PC-3 (cell line): ENCODE measurements around the gene HOXC9. TPM values are rescaled to one million over a fixed set of nuclear protein-coding genes. Genes with fewer than 3 reads are reported as not detected.
A peak's percentile ranks its signal among the peaks of the same experiment; 100 is the strongest.

Source experiments
- ATAC-seq: fragments of 200-7000 bp; cut with Tn5 transposase; 2 replicates; pipeline ENCODE4 v1.9.1; 2020; ENCODE audit warnings: mild to moderate bottlenecking, moderate library complexity
- BruUV-seq: library from RNA; stranded (reverse); fragments of 400-500 nt; replicated peaks from 2 replicates; lab custom pipeline; 2021; lab: Mats Ljungman, UMichigan
- CTCF ChIA-PET: fragments of 300-600 bp; sonication (Branson Sonifier 250); formaldehyde crosslinking; loops from one replicate; lab custom pipeline; 2022; ENCODE audit warnings: antibody characterized with exemption; lab: Charles Lee
- POLR2A ChIA-PET: fragments of 300-600 bp; sonication (Branson Sonifier 250); formaldehyde crosslinking; loops from one replicate; lab custom pipeline; 2022; ENCODE audit warnings: antibody characterized with exemption; ENCODE audit not compliant: unreplicated experiment; lab: Charles Lee
- DNase-seq: peaks from one replicate; pipeline ENCODE4 v3.0.0-alpha.2; 2015
- H2AFZ ChIP-seq: fragments of 300-600 bp; sonication (generic); 2 replicates; pipeline ENCODE4 v1.6.0; 2016; ENCODE audit warnings: antibody characterized with exemption, low read length
- H3F3A ChIP-seq: fragments of 300-600 bp; sonication (generic); one replicate; pipeline ENCODE4 v1.6.0; 2017; ENCODE audit warnings: antibody characterized with exemption, low read length, control low read depth, mild to moderate bottlenecking; ENCODE audit not compliant: unreplicated experiment
- H3K27ac ChIP-seq: fragments of 300-600 bp; sonication (generic); 2 replicates; pipeline ENCODE4 v1.5.1; 2016; ENCODE audit warnings: mild to moderate bottlenecking, low read length
- H3K27me3 ChIP-seq: fragments of 300-600 bp; sonication (generic); 2 replicates; pipeline ENCODE4 v1.6.1; 2016; ENCODE audit warnings: low read length, mixed read lengths
- H3K36me3 ChIP-seq: fragments of 300-600 bp; sonication (generic); 2 replicates; pipeline ENCODE4 v1.6.1; 2016; ENCODE audit warnings: low read depth, mixed run types, low read length, mixed read lengths
- H3K4me1 ChIP-seq: fragments of 300-600 bp; sonication (generic); 2 replicates; pipeline ENCODE4 v1.5.1; 2016; ENCODE audit warnings: low read length; ENCODE audit not compliant: insufficient read depth
- H3K4me2 ChIP-seq: fragments of 300-600 bp; sonication (generic); 2 replicates; pipeline ENCODE4 v1.6.0; 2016; ENCODE audit warnings: low read length
- H3K4me3 ChIP-seq: fragments of 300-600 bp; sonication (generic); 2 replicates; pipeline ENCODE4 v1.5.1; 2016; ENCODE audit warnings: mild to moderate bottlenecking, low read length, mixed read lengths
- H3K79me2 ChIP-seq: fragments of 300-600 bp; sonication (generic); 2 replicates; pipeline ENCODE4 v1.6.1; 2017; ENCODE audit warnings: low read length, mixed read lengths
- H3K9ac ChIP-seq: fragments of 300-600 bp; sonication (generic); 2 replicates; pipeline ENCODE4 v1.6.0; 2016; ENCODE audit warnings: mild to moderate bottlenecking, low read length
- H3K9me2 ChIP-seq: fragments of 300-600 bp; sonication (generic); replicated peaks from 2 replicates; pipeline ENCODE4 v1.6.1; 2016; ENCODE audit warnings: mixed run types, low read length, mixed read lengths
- H3K9me3 ChIP-seq: fragments of 300-600 bp; sonication (generic); 2 replicates; pipeline ENCODE4 v1.6.1; 2016; ENCODE audit warnings: low read length, mixed read lengths
- H4K20me1 ChIP-seq: fragments of 300-600 bp; sonication (generic); 2 replicates; pipeline ENCODE4 v1.6.1; 2016; ENCODE audit warnings: low read length, mixed read lengths
- CTCF ChIP-seq: fragments of 300-600 bp; sonication (generic); conservative IDR thresholded peaks from 2 replicates; pipeline ENCODE4 v1.5.1; 2017; ENCODE audit warnings: antibody characterized with exemption, low read depth, mild to moderate bottlenecking, low read length
- EZH2 ChIP-seq: fragments of 300-600 bp; sonication (generic); IDR thresholded peaks from one replicate; pipeline ENCODE4 v1.6.1; 2017; ENCODE audit warnings: antibody characterized with exemption, mild to moderate bottlenecking, low read length; ENCODE audit not compliant: unreplicated experiment
- EZH2phosphoT487 ChIP-seq: fragments of 300-600 bp; sonication (generic); IDR thresholded peaks from 2 replicates; pipeline ENCODE4 v1.6.1; 2018; ENCODE audit warnings: mild to moderate bottlenecking, antibody characterized with exemption, low read length, borderline replicate concordance
- intact Hi-C: fragments of 100-400 bp; cut with micrococcal nuclease; formaldehyde crosslinking; loops from 2 replicates; pipeline ENCODE4 v1.9.0; 2023
- total RNA-seq: library from RNA; depleted of rRNA; stranded (reverse); fragments of >200 nt; gene quantifications from 2 replicates; pipeline ENCODE4 v1.2.3, GENCODE V29; 2014

HOXC9 gene
- total RNA-seq, 1 experiment from 2014 or later, result 1.5 TPM

GRCh38 chr12:54008260-54008552 is 8.2 kb downstream of the HOXC9 start:
- no peaks in the 10 kb centered on the region for H4K20me1 ChIP-seq
- H3K4me3 ChIP-seq, result peak overlapping the region; percentile 78
- no peak overlapping the region for H3K27ac ChIP-seq
- H3F3A ChIP-seq, result no peaks in the 10 kb centered on the region
- CTCF ChIA-PET, result interaction anchor here (0.6 to 1.2 kb wide), 2 partner anchors 9 to 193 kb away, joined by 3 to 21 read pairs; no protein-coding TSS in a partner anchor
- peak overlapping the region; percentile 47 for H3K4me2 ChIP-seq
- no TSS peak for BruUV-seq
- H3K79me2 ChIP-seq, result peaks cover 24% of the 10 kb centered on the region
- H2AFZ ChIP-seq, result no peak overlapping the region
- POLR2A ChIA-PET, result no interaction called here
- H3K9ac ChIP-seq, result no peak overlapping the region
- no peaks in the 10 kb centered on the region for H3K27me3 ChIP-seq
- ATAC-seq (no peak), DNase-seq (no peak)
- no peaks in the 10 kb centered on the region for H3K36me3 ChIP-seq
- TF ChIP-seq EZH2phosphoT487 (no peak), EZH2 (no peak), CTCF (no peak)
- no peaks in the 10 kb centered on the region for H3K9me3 ChIP-seq
- intact Hi-C loops, result no loop called here
- H3K4me1 ChIP-seq, result peaks cover 43% of the 10 kb centered on the region
- H3K9me2 ChIP-seq, result no peaks in the 10 kb centered on the region

GRCh38 chr12:54009171-54010052 is 9.5 kb downstream of the HOXC9 start:
- Histone ChIP-seq H3F3A (no peaks in the 10 kb centered on the region), H3K9ac (peak overlapping the region; percentile 75), H3K4me3 (peak overlapping the region; percentile 78), H3K4me2 (peak overlapping the region; percentile 99), H3K36me3 (no peaks in the 10 kb centered on the region), H3K79me2 (peaks cover 24% of the 10 kb centered on the region), H3K27ac (no peak overlapping the region), H3K27me3 (no peaks in the 10 kb centered on the region), H3K9me3 (no peaks in the 10 kb centered on the region), H3K9me2 (no peaks in the 10 kb centered on the region), H4K20me1 (no peaks in the 10 kb centered on the region), H2AFZ (peak overlapping the region; percentile 94), H3K4me1 (peaks cover 48% of the 10 kb centered on the region)
- ATAC-seq, result peak; percentile 57
- TSS peak; percentile 49 for BruUV-seq
- intact Hi-C loops, result no loop called here
- ChIA-PET CTCF (interaction anchor here (0.6 to 1.2 kb wide), 21 partner anchors 8 to 748 kb away, joined by 3 to 45 read pairs (median 7); partner anchors contain the start of genes HOXC6 and SMUG1), POLR2A (interaction anchor here (0.6 to 0.7 kb wide), 5 partner anchors 18 to 319 kb away, joined by 8 to 31 read pairs (median 14); partner anchors contain the start of gene HOXC6)
- DNase-seq, result peak; percentile 46
- TF ChIP-seq CTCF (no peak), EZH2 (no peak), EZH2phosphoT487 (no peak)
